Measurements from ENCODE around the gene RASL11A. TPM values are rescaled to one million over a fixed set of nuclear protein-coding genes. Genes with fewer than 3 reads are reported as not detected.

RASL11A gene
- total RNA-seq, 1 donor from 2014 or later, result not detected

DNA sequence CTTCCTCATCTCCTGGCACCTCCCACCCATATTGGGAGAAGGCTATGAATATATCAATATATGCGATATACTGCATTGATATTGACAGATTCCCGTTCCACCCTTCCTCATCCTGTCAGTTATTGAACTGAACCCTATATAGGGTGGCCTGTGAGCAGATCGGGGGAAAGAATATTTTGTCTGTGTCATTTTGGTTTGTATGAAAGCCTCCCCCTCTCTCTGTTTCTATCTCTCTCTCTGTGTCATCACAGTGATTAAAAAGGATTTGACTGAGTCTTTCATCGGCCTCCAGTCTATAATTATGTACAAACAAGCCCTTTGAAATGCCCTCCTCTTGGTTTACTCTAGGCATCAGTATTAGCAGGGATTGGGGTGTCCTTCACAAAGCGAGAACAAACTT is 35.7 kb downstream of the RASL11A start:
- Histone ChIP-seq H3F3A (ENCODE audit: low read depth) (no peaks in the 10 kb centered on the region), H4K20me1 (ENCODE audit: low read depth) (no peaks in the 10 kb centered on the region), H3K4me3 (no peak overlapping the region), H2AFZ (replicated peaks) (no peak overlapping the region), H3K36me3 (no peaks in the 10 kb centered on the region), H3K27ac (no peak overlapping the region), H3K79me2 (ENCODE audit: low read depth) (no peaks in the 10 kb centered on the region), H3K9ac (no peak overlapping the region), H3K4me1 (peaks cover 5% of the 10 kb centered on the region), H3K27me3 (no peaks in the 10 kb centered on the region), H3K4me2 (no peak overlapping the region), H3K9me3 (ENCODE audit: low read depth) (no peaks in the 10 kb centered on the region)
- no peaks in the 10 kb centered on the region for H3K36me3 Mint-ChIP-seq
- peaks cover 2% of the 10 kb centered on the region for H3K27me3 Mint-ChIP-seq (ENCODE audit: insufficient read depth, low read depth)
- no peak for DNase-seq (ENCODE audit: low spot score)
- no peaks in the 10 kb centered on the region for H3K9me3 Mint-ChIP-seq
- H3K4me3 Mint-ChIP-seq, result no peak overlapping the region
- peaks cover 5% of the 10 kb centered on the region for H3K4me1 Mint-ChIP-seq
- TF ChIP-seq EZH2phosphoT487 (IDR thresholded peaks at IDR 0.05), result no peak
- no peak for TF ChIP-seq EZH2 (IDR thresholded peaks at IDR 0.05)
- no peak for TF ChIP-seq CTCF (IDR thresholded peaks at IDR 0.05)
- H3K27ac Mint-ChIP-seq, result no peak overlapping the region

- Mint-ChIP-seq H3K36me3 (no peaks in the 10 kb centered on the region), H3K9me3 (no peaks in the 10 kb centered on the region), H3K27me3 (ENCODE audit: insufficient read depth, low read depth) (peaks cover 2% of the 10 kb centered on the region), H3K4me1 (peaks cover 5% of the 10 kb centered on the region), H3K4me3 (peak overlapping the region; percentile 52), H3K27ac (no peak overlapping the region)
- Histone ChIP-seq H3K9me3 (ENCODE audit: low read depth) (no peaks in the 10 kb centered on the region), H4K20me1 (ENCODE audit: low read depth) (no peaks in the 10 kb centered on the region), H2AFZ (replicated peaks) (no peak overlapping the region), H3K27me3 (no peaks in the 10 kb centered on the region), H3F3A (ENCODE audit: low read depth) (no peaks in the 10 kb centered on the region), H3K4me3 (no peak overlapping the region), H3K79me2 (ENCODE audit: low read depth) (no peaks in the 10 kb centered on the region), H3K36me3 (no peaks in the 10 kb centered on the region), H3K9ac (no peak overlapping the region), H3K4me2 (no peak overlapping the region), H3K4me1 (peaks cover 5% of the 10 kb centered on the region), H3K27ac (no peak overlapping the region)
- no peak for TF ChIP-seq EZH2phosphoT487 (IDR thresholded peaks at IDR 0.05)
- no peak for TF ChIP-seq CTCF (IDR thresholded peaks at IDR 0.05)
- no peak for TF ChIP-seq EZH2 (IDR thresholded peaks at IDR 0.05)
- no peak for DNase-seq (ENCODE audit: low spot score)
Measured at GRCh38 chr13:27308941-27309340, 38.3 kb downstream of the RASL11A start.

GRCh38 chr13:27309401-27309958 is 38.9 kb downstream of the RASL11A start:
- Histone ChIP-seq H3K9ac (no peak overlapping the region), H3F3A (ENCODE audit: low read depth) (no peaks in the 10 kb centered on the region), H3K36me3 (no peaks in the 10 kb centered on the region), H3K79me2 (ENCODE audit: low read depth) (no peaks in the 10 kb centered on the region), H3K27ac (no peak overlapping the region), H3K4me1 (peaks cover 5% of the 10 kb centered on the region), H3K4me3 (no peak overlapping the region), H2AFZ (replicated peaks) (no peak overlapping the region), H3K9me3 (ENCODE audit: low read depth) (no peaks in the 10 kb centered on the region), H4K20me1 (ENCODE audit: low read depth) (no peaks in the 10 kb centered on the region), H3K27me3 (no peaks in the 10 kb centered on the region), H3K4me2 (no peak overlapping the region)
- TF ChIP-seq EZH2phosphoT487 (IDR thresholded peaks at IDR 0.05) (no peak), CTCF (IDR thresholded peaks at IDR 0.05) (no peak), EZH2 (IDR thresholded peaks at IDR 0.05) (no peak)
- H3K4me3 Mint-ChIP-seq, result no peak overlapping the region
- H3K4me1 Mint-ChIP-seq, result peaks cover 5% of the 10 kb centered on the region
- peaks cover 4% of the 10 kb centered on the region for H3K27me3 Mint-ChIP-seq (ENCODE audit: insufficient read depth, low read depth)
- no peaks in the 10 kb centered on the region for H3K36me3 Mint-ChIP-seq
- H3K27ac Mint-ChIP-seq, result no peak overlapping the region
- no peak for DNase-seq (ENCODE audit: low spot score)
- no peaks in the 10 kb centered on the region for H3K9me3 Mint-ChIP-seq
